Body of pancreas (tissue), 4 donors: ENCODE results near the gene QTRT2.

ENCODE experiments used
- POLR2A ChIP-seq, 3 donors: fragments of 450-650 bp; IDR thresholded peaks; one replicate each; pipeline ENCODE4 v1.6.1; 2016; ENCODE audit warnings: antibody characterized with exemption in 3 of 3, mild to moderate bottlenecking in 2 of 3
- TF ChIP-seq, protein P1 (sequence below), 7 experiments: fragments of 450-650 bp in 4 of 7; fragments of 200-600 bp in 3 of 7; sonication (generic) in 3 of 7; IDR thresholded peaks; one replicate each; pipeline ENCODE4 v1.5.1; 2016 to 2019; ENCODE audit warnings: antibody characterized with exemption in 7 of 7

DNA sequence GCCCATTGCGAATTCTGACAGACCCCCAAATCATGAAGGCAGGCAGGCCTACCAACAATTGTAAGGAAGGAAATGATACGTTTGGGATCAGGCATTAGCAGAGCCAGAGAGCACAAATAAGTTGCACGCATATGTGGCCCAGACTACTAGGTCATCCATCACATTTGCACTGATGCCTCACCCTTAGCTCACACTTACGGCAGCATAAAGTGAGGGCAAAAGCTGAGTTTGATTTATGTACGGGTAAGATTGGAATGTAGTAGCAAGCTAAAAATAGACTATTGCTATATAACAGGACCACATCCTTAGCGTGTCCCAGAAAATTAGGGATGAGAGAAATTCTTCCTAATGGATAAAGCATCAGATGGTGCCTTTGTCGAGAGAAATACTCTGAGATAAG is 58.6 kb downstream of the QTRT2 start:
- TF ChIP-seq, protein P1, sequence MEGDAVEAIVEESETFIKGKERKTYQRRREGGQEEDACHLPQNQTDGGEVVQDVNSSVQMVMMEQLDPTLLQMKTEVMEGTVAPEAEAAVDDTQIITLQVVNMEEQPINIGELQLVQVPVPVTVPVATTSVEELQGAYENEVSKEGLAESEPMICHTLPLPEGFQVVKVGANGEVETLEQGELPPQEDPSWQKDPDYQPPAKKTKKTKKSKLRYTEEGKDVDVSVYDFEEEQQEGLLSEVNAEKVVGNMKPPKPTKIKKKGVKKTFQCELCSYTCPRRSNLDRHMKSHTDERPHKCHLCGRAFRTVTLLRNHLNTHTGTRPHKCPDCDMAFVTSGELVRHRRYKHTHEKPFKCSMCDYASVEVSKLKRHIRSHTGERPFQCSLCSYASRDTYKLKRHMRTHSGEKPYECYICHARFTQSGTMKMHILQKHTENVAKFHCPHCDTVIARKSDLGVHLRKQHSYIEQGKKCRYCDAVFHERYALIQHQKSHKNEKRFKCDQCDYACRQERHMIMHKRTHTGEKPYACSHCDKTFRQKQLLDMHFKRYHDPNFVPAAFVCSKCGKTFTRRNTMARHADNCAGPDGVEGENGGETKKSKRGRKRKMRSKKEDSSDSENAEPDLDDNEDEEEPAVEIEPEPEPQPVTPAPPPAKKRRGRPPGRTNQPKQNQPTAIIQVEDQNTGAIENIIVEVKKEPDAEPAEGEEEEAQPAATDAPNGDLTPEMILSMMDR (IDR thresholded peaks at IDR 0.05): no peak
- no peak for TF ChIP-seq POLR2A (IDR thresholded peaks at IDR 0.05)
